Peyer's patch (tissue), 4 donors: ENCODE measurements around the gene NRARP. TPM values are rescaled to one million over a fixed set of nuclear protein-coding genes. Genes with fewer than 3 reads are reported as not detected.

Experiments used
- DNase-seq, 3 donors: peaks; one replicate each; pipeline ENCODE4 v3.0.0-alpha.2; 2017 to 2019
- H3K27ac ChIP-seq, 4 donors: fragments of 200-600 bp; sonication (generic); one replicate each; pipeline ENCODE4 v1.5.1; 2016 to 2019
- H3K27me3 ChIP-seq, 2 donors: fragments of 200-600 bp; sonication (generic); one replicate each; pipeline ENCODE4 v1.5.1; 2019
- H3K36me3 ChIP-seq, 3 donors: fragments of 200-600 bp; sonication (generic); one replicate each; pipeline ENCODE4 v1.5.1; 2016 to 2019
- H3K4me1 ChIP-seq, 4 donors: fragments of 200-600 bp; sonication (generic); one replicate each; pipeline ENCODE4 v1.5.1; 2016 to 2019
- H3K4me3 ChIP-seq, 4 donors: fragments of 200-600 bp; sonication (generic); 1 replicate in 3 of 4; 2 replicates in 1 of 4; pipeline ENCODE4 v1.5.1; 2016 to 2019; ENCODE audit warnings: mild to moderate bottlenecking in 1 of 4
- H3K9me3 ChIP-seq, 4 donors: fragments of 200-600 bp; sonication (generic); one replicate each; pipeline ENCODE4 v1.5.1; 2016 to 2019; ENCODE audit warnings: mild to moderate bottlenecking in 1 of 4
- POLR2A ChIP-seq, 2 donors: fragments of 450-650 bp; IDR thresholded peaks; one replicate each; pipeline ENCODE4 v1.5.1; 2017; ENCODE audit warnings: antibody characterized with exemption in 2 of 2, mild to moderate bottlenecking in 2 of 2, moderate library complexity in 2 of 2
- total RNA-seq, 4 donors: library from RNA; depleted of rRNA; stranded (reverse); fragments of >200 nt; gene quantifications; one replicate each; pipeline ENCODE4 v1.1.0, GENCODE V29; 2016
- TF ChIP-seq, protein P1 (sequence below), 6 experiments: fragments of 450-650 bp in 4 of 6; fragments of 200-600 bp in 2 of 6; sonication (generic) in 1 of 6; IDR thresholded peaks; one replicate each; pipeline ENCODE4 v1.5.1; 2017 to 2019; ENCODE audit warnings: antibody characterized with exemption in 6 of 6, mild to moderate bottlenecking in 3 of 6, moderate library complexity in 1 of 6

NRARP gene
- total RNA-seq, 4 donors from 2014 or later = 35.3 to 56.1 (median 43.8) TPM

DNA sequence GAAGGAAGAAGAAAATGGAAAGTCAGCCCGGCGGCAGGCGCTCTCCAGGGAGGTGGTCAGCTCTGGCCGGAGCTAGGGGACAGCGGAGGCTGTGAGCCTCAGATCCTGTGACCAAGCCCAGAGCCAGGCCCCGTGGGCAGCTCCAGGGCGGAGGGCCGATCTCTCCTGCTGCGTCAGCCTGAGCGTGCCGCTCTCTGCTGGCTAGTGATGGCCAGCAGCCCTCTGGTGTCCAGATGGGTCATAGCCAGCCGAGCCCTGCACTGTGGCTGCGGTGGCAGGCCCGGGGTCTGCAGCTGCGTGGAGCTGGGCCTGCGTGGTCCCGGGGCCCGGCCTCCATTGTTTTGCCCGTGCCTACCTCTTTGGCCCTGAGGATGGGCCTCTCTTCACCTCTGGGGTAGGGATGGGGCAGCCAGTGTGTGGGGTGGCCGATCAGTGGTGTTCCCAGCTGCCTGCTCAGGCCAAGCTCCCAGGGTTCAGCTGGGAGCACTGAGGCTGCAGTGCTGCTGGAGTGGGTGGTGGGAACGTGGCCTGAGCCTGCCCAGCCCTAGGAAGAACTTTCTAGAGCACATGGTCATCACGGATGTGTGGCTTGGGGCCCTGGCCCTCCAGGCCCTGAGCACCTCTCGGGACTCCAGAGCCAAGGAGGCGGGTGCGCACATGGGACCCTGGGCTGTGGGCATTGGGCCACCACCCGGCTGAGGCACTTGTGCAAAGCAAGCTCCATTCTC lies 17.1 kb upstream of the NRARP start:
- no peak for DNase-seq
- Histone ChIP-seq H3K4me1 (peaks cover 0 to 23% (median 15%) of the 10 kb centered on the region in 4 donors), H3K9me3 (no peaks in the 10 kb centered on the region), H3K27ac (peak overlapping the region in 2 of 4 donors; percentile 37 to 64), H3K4me3 (no peak overlapping the region), H3K27me3 (no peaks in the 10 kb centered on the region), H3K36me3 (no peaks in the 10 kb centered on the region)
- TF ChIP-seq POLR2A (IDR thresholded peaks at IDR 0.05) = no peak
- TF ChIP-seq, protein P1, sequence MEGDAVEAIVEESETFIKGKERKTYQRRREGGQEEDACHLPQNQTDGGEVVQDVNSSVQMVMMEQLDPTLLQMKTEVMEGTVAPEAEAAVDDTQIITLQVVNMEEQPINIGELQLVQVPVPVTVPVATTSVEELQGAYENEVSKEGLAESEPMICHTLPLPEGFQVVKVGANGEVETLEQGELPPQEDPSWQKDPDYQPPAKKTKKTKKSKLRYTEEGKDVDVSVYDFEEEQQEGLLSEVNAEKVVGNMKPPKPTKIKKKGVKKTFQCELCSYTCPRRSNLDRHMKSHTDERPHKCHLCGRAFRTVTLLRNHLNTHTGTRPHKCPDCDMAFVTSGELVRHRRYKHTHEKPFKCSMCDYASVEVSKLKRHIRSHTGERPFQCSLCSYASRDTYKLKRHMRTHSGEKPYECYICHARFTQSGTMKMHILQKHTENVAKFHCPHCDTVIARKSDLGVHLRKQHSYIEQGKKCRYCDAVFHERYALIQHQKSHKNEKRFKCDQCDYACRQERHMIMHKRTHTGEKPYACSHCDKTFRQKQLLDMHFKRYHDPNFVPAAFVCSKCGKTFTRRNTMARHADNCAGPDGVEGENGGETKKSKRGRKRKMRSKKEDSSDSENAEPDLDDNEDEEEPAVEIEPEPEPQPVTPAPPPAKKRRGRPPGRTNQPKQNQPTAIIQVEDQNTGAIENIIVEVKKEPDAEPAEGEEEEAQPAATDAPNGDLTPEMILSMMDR (IDR thresholded peaks at IDR 0.05) = peak in 2 of 6 experiments; percentile 11 to 17

DNA sequence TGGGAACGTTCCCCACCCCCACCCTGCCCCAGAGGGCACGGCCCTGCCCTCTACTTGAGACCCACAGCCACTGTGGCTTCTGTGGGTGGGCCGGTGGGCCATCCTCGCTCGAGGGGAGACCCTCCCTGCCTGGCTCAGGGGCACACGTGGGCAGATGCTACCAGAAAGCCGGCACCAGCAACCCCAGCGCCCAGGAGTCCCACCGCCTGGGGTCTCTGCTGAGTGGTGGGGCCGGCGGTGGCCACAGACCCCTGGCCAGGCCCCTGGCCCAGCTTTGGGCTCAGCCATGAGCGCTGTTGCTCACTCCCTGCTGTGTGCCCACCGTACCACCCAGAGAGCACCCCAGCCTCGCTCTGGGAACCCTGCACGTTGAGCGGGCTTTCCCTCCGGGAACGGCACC lies 16.5 kb upstream of the NRARP start:
- Histone ChIP-seq H3K4me3 (no peak overlapping the region), H3K9me3 (no peaks in the 10 kb centered on the region), H3K27ac (peak overlapping the region in 1 of 4 donors; percentile 37), H3K36me3 (no peaks in the 10 kb centered on the region), H3K27me3 (no peaks in the 10 kb centered on the region), H3K4me1 (peaks cover 0 to 23% (median 15%) of the 10 kb centered on the region in 4 donors)
- TF ChIP-seq, protein P1 (IDR thresholded peaks at IDR 0.05) = no peak
- no peak for TF ChIP-seq POLR2A (IDR thresholded peaks at IDR 0.05)
- DNase-seq = peak in 1 of 3 donors; percentile 38

DNA sequence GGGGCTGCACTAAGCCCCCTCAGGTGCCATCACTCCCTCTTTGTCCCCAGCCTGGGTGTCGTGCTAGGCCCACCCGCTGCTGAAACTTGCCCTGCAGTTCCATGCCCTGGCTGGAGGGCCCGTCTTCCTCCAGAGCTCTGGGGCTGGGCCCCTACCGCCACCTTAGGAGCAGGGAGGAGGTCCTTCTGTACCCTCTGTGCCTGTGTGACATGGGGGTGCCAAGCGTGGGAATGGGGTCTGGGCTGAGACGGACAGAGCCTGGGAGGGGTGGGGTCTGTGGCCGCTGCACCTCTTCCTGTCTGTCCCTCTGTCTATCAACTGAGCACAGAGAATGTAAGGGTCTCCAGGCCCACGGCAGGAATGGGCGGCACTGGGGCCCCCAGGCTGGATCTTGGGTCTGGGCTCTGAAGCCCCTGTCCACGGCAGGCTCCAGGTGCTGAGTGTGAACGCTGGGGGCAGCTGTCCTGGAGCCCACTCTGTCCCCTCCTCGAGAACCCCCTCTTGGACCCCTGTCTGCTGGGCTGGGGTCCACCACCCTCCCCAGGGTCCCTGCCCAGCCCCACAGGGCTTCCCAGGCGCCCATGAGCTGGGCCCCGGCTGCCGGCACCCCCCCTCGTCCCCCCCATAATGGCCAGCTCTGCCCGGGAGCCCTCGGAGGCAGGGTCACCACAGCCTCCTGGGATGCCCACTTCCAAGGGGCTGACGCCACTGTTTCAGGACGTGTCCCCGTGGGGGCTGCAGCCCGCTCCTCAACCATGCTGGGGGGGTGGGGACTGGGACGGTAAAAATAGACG lies 15.8 kb upstream of the NRARP start:
- DNase-seq = peak in 2 of 3 donors; percentile 29 to 45

DNA sequence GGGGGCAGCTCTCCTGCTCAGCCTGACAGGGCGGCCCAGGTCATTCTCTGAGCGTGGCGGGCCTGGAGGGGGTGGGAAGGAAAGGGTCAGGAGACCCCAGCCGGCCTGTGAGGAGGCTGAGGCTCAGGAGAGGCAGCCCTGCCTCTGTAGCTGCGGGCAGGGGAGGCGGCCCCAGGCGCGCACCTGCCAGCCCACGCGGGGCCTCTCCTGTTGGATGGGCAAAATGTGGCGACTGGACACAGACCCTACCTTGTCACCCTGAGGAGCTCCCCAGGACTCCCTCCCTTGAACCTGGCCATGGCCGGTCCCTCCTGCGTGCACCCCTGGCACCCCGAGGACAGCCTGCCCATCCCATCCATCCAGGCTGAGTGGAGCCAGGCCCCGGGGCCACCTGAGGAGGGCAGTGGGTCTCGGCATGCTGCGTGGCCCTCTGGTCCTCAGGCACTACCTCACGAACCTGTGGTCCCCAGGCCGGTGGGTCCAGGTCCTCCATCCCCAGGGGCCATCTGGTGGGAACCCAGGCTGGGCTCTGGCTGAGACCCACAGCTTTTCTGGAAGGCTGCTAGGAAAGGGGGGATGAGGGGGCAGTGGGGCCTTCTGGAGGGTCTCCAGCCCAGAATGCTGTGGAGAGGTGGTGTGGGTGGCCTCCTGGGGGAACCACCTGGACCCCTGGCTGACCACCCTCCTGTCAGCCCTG lies 15.1 kb upstream of the NRARP start:
- H3K4me1 ChIP-seq = peaks cover 0 to 25% (median 16%) of the 10 kb centered on the region in 4 donors
- TF ChIP-seq, protein P1 (IDR thresholded peaks at IDR 0.05) = no peak
- no peak for TF ChIP-seq POLR2A (IDR thresholded peaks at IDR 0.05)
- H3K4me3 ChIP-seq = no peak overlapping the region
- H3K27me3 ChIP-seq = no peaks in the 10 kb centered on the region
- H3K36me3 ChIP-seq = no peaks in the 10 kb centered on the region
- no peaks in the 10 kb centered on the region for H3K9me3 ChIP-seq
- no peak overlapping the region for H3K27ac ChIP-seq
- DNase-seq = peak in 2 of 3 donors; percentile 38 to 45

More for the DNA sequence above, 15.8 kb upstream of the NRARP start:
- H3K9me3 ChIP-seq = no peaks in the 10 kb centered on the region
- H3K27ac ChIP-seq = no peak overlapping the region
- H3K27me3 ChIP-seq = no peaks in the 10 kb centered on the region
- no peak overlapping the region for H3K4me3 ChIP-seq
- H3K4me1 ChIP-seq = peaks cover 0 to 23% (median 15%) of the 10 kb centered on the region in 4 donors
- TF ChIP-seq, protein P1 (IDR thresholded peaks at IDR 0.05) = no peak
- no peaks in the 10 kb centered on the region for H3K36me3 ChIP-seq
